Measurements from ENCODE around the gene WWOX. TPM values are rescaled to one million over a fixed set of nuclear protein-coding genes. Genes with fewer than 3 reads are reported as not detected.

WWOX gene
- total and polyA plus RNA-seq, 2 donors (not counting 3 experiments of a cell fraction or from before 2014, with no cell fraction given): 6.2 to 12.5 TPM

GRCh38 chr16:78751601-78752000 lies 652.1 kb downstream of the WWOX start:
- Histone ChIP-seq H3K27ac (ENCODE audit: insufficient read depth, low read depth, low read length) (no peak overlapping the region), H3K9me3 (replicated peaks; ENCODE audit: control insufficient read depth, insufficient read depth, low read length) (peaks cover 3% of the 10 kb centered on the region), H3K9me1 (replicated peaks; ENCODE audit: control insufficient read depth, extremely low read depth, insufficient read depth, low read length) (no peaks in the 10 kb centered on the region), H3K79me2 (ENCODE audit: control insufficient read depth, insufficient read depth, low read length) (no peaks in the 10 kb centered on the region), H3K9ac (replicated peaks; ENCODE audit: extremely low read depth, insufficient read depth, low read length) (no peak overlapping the region), H3K4me3 (replicated peaks in 1 of 3; ENCODE audit: insufficient read depth in 1 of 3, low read depth in 1 of 3, low read length in 3 of 3) (no peak overlapping the region), H3K36me3 (ENCODE audit: control insufficient read depth in 2 of 2, extremely low read depth in 1 of 2, insufficient read depth in 2 of 2, low read length in 2 of 2) (no peaks in the 10 kb centered on the region), H3K27me3 (ENCODE audit: control insufficient read depth in 2 of 2, insufficient read depth in 2 of 2, low read length in 2 of 2) (no peaks in the 10 kb centered on the region), H3K4me2 (ENCODE audit: insufficient read depth, low read length) (no peak overlapping the region), H3K4me1 (ENCODE audit: control insufficient read depth, extremely low read depth, insufficient read depth, low read length) (no peaks in the 10 kb centered on the region), H4K20me1 (replicated peaks; ENCODE audit: control insufficient read depth, extremely low read depth, insufficient read depth, low read length) (no peaks in the 10 kb centered on the region), H2AFZ (ENCODE audit: low read depth, low read length) (no peak overlapping the region)
- ChIA-PET POLR2A (no interaction called here), CTCF (no interaction called here)
- DNase-seq (ENCODE audit: low read depth, low spot score): no peak
- TF ChIP-seq EZH2 (IDR thresholded peaks at IDR 0.05; ENCODE audit: borderline replicate concordance, low read depth, low read length, severe bottlenecking) (no peak), GATA2 (IDR thresholded peaks at IDR 0.05; ENCODE audit: insufficient read depth, insufficient read length, low read depth, low read length) (no peak), MYC (IDR thresholded peaks at IDR 0.05; ENCODE audit: low read depth, low read length) (no peak), MAX (IDR thresholded peaks at IDR 0.05; ENCODE audit: insufficient read depth, insufficient read length) (no peak), JUN (IDR thresholded peaks at IDR 0.05; ENCODE audit: borderline replicate concordance, insufficient read depth, insufficient read length, low read depth) (no peak), FOS (IDR thresholded peaks at IDR 0.05; ENCODE audit: borderline replicate concordance, insufficient read depth, low read length) (no peak), CTCF (IDR thresholded peaks at IDR 0.05; ENCODE audit: extremely low read depth in 1 of 2, insufficient read depth in 1 of 2, low read depth in 1 of 2, low read length in 2 of 2) (no peak), POLR2AphosphoS5 (IDR thresholded peaks at IDR 0.05; ENCODE audit: insufficient read depth, low read depth, low read length) (no peak), POLR2A (IDR thresholded peaks at IDR 0.05; ENCODE audit: low read depth, low read length) (no peak)
- intact Hi-C loops (cut with micrococcal nuclease) (loop anchor here (5.0 kb wide), 1 partner anchor 571 kb away; no protein-coding TSS in a partner anchor), dilution Hi-C loops (cut with MboI; ENCODE audit: extremely low pct_ligation_motif_present, low sequenced_read_pairs) (no loop called here)
- FAIRE-seq: no peak
- no TSS peak for BruUV-seq (replicated peaks)
